ENCODE measurements around the gene MAP3K7.

MAP3K7 gene

DNA sequence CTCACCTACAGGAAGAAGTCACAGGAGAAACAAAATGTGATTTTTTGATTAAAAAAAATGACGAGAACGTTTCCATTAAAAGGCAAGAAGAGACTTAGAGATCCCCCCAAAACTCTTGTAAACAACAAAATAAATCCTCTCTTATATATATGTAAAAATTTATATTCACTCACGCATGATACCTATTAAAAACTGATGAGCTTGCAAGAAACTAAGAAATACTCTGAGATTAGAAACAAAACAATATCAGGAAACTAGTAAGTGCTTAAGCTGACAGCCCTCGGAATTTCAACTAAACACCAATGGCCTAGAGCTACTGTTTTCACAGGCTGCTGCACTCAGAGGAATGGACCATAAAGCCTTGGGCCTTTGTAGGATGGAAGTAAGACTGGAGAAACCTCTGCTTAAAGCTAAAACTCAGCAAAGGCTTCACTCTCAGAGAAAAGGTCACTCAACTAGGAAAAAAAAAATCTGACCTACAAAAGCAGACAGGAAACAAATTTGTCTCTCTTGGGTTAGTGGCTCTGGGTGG is 63.0 kb downstream of the MAP3K7 start:
- no peak for DNase-seq

DNA sequence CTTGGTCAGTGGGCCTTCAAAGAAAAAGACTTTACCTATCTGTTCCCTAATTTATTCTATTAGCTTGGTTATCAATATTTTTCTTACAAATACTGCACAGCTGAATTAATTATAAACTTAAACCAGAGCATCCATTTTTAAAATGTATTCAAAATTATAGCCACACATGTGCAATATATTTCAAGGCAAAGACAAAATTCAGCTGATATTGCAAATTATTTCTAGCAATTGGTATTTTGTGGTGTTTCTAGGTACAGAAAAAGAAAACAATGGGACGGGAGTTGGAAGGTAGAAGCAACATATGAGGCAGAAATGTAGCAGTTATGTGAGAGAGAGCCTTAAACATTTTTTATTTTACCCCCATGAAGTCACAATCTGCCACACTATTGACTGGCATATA is 64.9 kb downstream of the MAP3K7 start:
- DNase-seq, result no peak

DNA sequence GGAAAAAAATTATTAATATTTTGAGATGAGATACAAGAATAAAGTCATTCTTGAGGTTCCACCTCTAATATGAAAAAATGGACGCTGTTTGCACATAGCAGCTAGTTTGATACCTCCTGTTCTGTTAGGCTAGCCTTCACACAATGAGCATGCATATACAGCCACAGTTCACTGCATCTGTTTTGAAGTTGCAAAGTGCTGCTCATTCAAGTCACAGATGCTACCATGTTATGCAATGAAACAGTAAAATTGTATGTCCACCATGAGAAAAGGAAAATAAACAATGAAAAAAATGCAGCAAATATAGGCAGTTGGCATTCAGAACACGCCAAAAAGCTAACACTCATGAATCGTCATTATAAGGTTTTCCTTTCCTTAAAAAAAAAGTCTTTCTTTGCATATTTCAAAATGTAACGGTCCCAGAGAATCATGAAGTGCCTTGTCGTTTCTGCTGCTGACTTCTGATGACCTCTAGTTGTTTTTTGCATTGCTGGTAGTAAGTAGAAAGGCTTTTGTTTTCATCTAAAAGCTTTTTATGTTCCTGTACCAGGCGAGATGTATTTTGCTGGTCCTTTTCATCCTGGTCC is 70.7 kb downstream of the MAP3K7 start:
- DNase-seq, result no peak

DNA sequence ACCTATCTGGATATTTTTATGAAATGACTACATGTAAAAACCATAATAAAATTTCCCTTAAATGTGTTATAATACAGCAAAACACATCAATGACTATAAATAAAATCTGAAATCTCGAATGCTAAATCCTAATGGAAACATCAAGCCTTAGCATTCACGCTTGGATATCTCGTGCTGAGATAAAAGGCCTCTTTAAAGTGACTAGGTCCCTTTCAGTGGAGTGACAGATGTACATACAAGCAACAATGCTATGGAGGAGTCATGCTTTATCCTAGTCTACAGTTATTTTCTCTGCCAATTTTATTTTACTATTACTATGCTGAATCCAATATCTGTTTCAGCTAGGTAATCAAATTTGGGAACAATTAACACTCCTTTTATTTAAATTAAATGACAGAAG is 72.4 kb downstream of the MAP3K7 start:
- DNase-seq, result no peak

DNA sequence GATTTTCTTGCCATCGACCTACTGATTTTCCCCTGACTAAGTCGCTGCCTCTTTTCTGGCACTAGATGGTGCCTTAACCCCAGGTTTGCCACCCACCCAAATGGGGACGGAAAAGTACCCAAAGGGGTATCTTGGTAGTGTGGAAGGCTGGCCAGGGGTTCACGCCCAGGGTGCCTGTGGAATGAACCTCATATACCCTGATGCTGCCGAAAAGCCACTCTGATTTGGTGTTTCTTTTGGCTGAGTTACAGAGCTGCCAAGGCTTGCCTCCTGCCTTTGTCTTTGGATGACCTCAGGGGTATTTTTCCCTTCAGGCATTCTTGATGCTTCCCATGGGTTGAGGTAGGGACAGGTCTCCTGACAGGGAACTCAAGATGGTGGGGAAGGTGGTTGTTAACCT is 78.1 kb downstream of the MAP3K7 start:
- no peak for DNase-seq

DNA sequence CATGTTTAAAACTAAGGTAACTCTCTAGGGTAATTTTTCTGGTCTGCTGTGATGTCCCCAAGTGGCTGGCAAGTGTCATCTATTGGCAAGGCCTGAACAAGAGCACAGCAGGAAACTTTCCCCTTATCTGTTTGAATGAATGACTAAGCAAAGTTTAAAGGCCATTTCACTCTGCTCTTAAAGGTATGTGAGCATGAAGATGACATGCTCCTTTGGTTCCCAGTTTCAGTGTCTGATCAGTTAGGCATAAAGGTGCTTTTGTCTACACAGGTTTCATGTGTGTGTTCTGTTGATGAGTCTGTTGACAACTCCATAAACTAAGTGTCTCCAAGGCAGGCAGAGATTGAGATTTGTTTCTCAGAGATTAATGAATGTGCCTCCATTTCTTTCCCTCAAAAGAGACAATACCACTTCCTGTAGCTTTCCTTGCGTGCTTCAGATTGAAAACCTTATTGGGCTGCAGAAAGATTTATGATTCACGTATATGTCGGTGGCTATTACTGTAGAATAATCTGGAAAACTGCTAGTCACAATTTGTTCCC is 83.9 kb downstream of the MAP3K7 start:
- no peak for DNase-seq

DNA sequence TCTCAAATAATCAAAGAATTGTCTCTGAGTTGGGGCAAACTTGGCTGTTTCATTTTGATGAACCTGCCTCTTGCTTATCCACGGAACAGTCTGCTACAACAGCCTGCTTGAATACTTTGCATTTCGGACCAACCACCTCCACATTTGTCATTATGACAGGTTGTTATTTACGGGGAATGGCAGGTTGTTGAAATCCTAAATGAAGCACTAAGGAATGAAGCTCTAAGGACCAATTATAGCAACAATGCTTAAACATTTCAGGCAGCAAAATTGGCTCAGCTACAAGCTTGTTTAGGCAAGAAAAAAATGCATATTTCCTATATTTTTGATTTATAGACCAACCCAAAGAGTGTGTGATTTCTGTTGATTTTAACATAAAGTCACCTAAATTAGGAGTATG is 84.5 kb downstream of the MAP3K7 start:
- no peak for DNase-seq

DNA sequence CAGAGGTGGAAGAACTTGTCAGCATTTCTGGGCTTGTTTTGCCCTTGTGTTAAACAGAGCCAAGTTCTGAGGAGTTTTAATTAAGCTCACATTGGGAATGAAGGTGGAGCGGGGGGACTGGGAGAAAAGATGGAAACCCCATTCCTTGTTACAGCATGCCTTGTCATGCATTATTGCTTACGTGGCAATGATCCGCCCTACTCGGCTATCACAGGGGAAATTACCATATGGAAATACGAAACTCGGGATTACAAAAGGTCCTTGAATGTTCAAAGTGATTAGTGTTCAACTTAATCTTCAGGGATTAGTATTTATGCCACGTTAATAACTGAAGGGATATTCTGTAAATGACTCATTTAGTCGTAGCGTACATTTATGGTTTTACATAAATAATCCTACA is 86.4 kb downstream of the MAP3K7 start:
- no peak for DNase-seq

DNA sequence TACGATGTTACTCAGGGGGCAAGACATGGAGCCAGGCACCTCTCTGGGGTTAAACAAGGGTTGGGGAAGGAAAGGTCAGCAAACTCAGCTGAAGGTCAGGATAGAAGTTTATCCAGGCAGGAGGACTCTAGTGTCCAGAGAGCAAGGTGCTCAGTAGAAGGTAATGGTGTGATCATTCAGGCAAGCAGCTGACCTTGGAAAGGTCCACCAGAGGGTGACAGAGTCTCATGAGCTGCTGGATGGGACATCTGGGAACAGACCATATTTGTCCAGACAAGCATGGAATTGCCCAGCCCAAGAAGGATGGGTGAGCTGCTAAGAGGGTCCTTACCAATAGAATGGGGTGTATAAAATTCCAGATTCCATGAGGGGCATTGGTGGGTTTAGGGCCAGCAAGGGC is 89.5 kb downstream of the MAP3K7 start:
- DNase-seq, result no peak

DNA sequence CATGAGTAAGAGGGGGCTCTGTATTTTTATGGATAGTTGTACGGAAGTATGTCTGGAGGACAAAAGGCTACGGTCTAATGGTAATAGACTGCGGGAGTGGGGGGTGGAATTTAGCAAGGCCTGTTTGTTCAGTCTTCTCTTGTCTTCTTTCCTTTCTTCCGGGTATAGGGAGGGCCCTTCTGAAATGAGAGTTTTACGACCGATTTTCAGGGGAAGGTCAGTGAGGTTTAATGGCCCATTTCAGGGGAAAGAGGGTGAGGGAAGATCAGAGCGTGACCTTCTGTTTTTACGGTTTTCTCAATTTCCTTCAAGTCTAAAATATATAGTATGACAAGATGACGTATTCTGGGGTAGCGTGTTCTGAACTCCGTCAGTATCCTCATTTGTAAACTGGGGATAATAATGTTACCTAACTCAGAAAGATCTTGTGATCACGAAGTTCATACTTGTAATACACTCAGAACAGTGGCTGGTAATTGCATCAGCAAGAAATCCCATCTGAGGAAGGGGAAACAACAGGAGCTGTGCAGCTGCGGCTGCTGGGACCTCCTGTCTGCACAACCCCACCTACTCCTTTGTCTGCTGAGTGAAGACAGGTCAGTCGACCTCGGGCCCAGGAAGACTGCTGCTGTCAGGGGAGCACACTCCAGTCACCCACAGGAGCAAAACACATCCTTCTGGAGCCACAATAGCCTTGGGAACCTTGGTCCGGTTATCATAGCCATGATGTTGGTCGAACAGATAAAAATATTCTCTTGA is 90.4 kb downstream of the MAP3K7 start:
- no peak for DNase-seq

DNA sequence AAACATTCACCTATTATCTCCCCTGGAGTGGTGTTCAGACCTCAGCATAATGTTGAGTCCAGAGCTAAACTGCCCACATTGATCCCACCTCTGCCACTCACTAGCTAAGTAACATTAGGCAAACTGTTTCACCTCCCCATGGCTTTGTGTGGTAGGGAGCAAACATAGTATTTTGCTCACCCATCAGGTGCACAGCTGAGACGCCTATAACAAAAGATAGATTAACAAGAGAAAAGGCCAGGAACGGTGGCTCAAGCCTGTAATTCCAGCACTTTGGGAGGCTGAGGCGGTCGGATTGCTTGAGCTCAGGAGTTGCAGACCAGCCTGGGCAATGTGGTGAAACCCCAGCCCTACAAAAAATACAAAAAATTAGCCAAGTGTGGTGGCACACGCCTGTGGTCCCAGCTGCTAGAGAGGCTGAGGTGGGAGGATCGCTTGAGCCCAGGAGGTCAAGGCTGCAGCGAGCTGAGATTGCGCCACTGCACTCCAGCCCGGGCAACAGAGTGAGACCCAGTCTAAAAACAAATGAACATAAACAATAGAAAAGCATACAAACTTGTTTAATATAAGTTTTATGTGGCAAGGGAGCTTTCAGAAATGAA is 91.6 kb downstream of the MAP3K7 start:
- no peak for DNase-seq

DNA sequence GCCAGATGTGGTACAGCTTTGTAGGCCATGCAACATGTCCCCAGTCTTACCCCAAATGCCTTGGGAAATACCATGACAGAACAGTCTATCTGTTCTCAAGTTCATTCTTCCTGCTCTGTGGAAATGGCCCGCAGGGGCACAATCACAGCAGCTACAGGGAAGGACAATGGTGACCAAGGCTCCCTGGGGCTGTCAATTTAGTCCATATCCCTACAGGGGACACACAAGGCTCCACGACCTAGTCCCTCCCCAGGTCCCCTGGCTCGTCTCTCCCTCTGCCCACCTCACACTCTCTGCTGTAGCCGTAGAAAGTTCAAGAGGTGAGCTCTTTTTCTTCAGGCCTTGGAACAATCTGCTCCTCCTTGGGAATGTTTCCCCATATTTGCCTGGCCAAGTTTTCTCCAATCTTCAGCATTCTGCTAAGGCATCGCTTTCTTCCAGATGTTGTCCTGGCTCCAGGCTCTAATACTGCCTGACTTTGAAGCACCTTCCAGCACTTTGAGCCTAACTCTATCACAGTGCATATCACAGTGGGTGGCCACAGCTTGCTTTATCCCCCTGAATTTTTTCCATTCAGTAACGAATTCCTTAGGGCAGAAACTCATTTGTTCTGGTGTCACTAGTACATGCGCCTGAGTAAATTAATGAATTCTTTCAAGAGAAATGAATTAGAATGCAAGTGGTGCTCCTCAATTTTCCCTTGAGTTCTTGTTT is 92.6 kb downstream of the MAP3K7 start:
- no peak for DNase-seq

DNA sequence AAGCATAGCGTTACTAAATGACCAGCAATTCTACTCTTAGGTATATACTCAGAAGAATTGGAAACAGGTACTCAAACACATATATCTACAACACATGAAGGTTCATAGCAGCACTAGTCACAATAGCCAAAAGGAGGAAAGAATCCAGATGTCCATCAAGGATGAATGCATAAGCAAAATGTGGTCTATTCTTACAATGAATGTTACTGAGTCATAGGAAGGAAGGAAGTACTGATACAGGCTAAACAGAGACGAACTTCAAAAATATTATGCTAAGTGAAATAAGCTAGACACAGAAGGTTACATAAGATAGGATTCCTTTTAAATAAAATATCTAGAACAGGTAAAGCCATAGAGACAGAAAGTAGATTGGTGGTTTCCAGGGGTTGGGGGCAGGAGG is 93.5 kb downstream of the MAP3K7 start:
- no peak for DNase-seq

DNA sequence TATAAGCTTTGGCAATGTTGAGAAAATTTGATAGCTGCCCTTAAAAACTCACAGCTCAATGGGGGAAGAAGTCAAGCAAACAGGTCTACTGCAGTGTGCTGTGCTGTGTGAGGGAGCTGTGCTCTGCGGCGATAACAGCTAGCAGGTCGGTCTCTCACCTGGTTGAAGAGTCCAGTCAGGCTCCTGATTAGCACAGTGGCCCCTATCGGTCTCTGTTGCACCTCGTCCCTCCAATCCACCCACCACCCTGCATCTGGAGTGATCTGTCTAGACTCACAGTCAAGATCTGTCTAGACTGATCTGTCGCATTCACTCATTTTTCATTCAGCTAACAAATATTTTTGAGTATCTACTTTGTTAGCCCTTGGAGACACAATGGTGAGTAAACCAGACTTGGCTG is 94.1 kb downstream of the MAP3K7 start:
- no peak for DNase-seq

DNA sequence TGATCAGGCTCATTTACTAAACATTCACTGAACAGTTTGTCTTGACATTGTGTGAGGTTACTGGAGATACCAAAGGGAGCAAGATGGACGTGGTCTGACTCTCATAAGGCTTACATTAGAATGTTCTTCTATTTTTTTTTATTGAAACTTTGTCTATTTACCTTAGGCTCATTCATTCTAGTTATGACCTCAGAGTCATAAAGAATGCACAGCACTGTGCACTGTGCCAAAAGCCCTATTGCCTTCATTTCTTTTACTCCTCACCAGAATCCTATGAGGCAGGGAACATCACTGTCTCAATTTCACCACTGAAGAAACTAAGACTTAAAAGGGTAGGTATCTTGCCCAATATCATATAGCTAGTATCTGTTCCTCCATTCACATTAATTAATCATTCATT is 94.5 kb downstream of the MAP3K7 start:
- no peak for DNase-seq

DNA sequence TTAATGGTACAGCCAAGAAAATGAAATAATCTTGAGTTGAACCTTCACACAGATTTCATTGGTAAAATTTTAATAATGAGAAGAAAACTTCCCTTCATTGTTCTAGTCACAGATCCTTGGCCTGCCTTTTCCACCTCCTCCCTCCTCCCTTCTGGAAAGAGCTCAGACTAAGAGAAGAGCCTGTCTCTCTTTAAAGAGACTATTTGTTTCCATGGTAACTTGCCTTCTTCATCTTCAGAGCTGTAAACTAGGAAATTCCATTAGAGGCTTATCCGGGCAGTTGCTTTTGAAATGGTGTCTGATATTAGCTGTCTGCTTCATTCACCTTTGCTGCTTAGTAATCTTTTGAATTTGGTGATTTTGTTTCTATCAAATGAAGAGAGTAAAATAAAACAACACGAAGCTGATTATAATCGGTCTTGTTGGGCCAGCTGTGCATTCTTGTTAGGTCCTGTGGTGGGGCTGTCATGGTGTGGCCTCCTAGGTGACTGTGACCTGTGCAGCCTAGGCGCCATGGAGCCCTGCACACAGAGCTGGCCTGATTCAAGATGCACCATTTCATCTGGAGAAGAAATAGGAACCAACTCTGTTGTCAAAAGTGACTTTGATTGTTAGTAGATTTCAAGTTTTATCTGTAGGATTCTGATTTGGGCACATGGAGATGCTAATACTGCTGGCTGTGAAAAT is 96.7 kb downstream of the MAP3K7 start:
- no peak for DNase-seq

DNA sequence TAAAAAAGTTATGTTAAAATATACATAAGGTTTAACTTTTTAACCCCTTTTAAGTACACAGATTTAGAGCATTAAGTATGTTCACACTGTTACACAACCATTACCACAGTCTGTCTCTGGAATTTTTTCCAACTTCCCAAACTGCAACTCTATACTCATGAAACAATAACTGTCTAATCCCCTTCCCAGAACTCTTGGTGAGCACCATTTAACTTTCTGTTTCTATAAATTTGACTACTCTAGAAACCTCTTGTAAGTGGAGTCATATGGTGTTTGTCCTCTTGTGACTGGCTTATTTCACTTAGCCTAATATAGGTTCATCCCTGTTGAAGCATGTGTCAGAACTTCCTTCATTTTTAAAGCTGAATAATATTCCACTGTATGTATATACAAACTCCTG is 98.1 kb downstream of the MAP3K7 start:
- DNase-seq, result no peak

DNA sequence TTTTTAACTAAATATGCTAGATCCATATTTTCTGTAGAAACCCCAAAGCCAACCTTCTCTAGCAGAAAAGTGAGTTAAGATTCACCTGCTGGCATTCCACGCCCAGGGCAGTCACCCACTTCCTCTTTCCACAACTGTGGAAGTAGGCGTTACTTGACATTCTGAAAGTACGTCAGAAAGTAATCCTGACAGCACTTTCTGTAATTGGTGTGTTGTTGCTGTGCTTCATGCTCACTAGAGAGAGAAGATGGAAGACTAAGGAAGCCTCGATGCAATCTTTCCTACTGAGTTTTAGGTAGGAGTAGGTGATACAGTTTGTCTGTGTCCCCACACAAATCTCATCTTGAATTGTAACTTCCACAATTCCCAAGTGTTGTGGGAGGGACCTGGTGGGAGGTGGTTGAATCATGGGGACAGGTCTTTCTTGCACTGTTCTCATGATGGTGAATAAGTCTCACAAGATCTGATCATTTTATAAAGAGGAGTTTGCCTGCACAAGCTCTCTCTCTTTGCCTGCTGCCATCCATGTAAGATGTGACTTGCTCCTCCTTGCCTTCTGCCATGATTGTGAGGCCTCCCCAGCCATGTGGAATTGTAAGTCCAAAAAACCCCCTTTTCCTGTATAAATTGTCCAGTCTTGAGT is 101.1 kb downstream of the MAP3K7 start:
- no peak for DNase-seq

DNA sequence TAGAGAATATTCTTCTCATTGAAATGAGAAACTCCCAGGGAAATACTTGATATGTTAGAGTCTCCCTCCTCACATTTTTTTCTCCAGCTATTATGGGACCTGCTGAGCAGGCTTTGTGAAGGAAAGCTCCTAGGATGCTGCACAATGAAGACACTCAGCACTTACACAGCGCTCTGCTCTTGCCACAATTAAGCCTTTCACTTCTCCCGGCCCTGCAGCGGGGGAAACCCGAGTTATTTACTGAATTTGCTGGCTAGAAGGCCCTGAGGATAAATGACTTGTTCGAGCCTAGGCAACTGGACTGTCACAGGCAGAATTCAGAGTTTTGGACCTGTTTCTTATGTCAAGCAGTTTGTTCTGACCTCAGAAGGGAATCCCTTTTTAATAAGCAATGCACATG is 102.0 kb downstream of the MAP3K7 start:
- no peak for DNase-seq

DNA sequence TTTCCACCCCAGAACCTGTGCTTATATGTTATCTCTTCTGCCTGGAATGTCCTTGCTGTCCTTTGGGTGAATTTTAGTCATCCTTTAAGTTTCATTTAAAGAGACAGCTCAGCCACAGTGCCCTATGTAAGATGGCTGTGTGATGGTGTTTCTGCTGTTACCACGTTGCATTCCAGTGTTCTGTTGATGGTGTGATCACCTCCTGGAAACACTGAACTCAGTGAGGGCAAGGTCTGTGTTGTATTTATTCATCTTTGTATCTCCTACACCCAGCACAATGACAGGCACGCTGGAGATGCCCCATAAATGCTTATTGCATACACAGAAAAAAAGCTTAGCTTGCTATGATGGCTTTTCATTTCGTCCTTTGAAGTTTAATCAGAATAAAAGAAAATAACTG is 102.5 kb downstream of the MAP3K7 start:
- no peak for DNase-seq

DNA sequence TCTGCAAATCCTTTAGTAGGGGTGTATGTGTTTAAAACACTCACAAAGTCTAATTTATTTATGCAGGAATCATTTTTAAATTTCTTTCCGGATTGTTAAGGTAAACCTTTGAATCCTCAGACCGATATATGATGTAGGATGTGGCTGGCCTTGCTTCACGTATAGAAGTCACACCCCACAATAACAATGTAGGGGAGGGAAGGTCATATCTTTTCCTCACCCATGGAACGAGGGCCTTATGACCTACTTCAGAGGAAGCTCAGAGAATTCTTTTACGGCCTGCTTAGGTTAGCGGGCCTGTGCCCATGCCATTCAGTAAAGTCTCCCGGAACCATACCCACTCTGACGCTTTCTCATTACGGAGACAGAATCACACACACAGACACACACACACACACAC is 102.9 kb downstream of the MAP3K7 start:
- DNase-seq, result no peak

DNA sequence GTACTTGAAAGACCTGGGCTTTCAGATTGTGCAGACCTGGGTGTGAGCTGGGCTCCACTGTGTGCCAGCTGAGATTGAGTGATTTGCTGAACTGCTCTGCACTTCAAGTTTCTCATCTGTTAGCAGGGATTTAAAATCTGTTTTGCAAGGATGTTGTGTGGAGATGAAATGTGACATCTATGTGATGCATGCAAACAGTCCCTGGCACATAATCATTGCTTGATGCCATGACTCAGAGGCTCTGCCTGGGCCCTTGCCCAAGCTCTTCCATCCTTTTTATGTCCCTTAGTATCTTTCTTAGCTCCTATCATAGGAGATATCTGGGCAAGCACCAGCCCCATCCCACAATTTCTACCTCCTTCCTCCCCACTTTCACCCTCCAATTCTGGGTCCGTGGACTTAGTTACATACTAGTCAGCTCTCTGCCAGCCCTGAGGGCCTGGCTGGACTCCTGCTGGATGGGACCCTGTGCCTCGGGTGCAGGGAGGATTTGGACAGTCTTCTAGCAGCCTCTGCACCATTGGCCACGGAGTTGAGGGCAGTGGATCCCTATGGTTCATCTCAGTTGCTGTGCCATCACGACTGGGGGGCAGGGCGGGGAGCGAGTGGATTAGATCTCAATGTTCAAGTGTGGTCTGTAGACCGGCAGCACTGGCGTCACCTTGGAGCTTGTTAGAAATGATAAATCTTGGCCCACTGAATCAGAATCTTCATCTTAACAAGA is 103.6 kb downstream of the MAP3K7 start:
- no peak for DNase-seq
